HG03064 (cell line): ENCODE data around the gene FEM1B.

Experiments used
- ATAC-seq: cut with Tn5 transposase; IDR thresholded peaks from one replicate; pipeline ENCODE4 v1.9.1; 2021; ENCODE audit warnings: low read depth; ENCODE audit not compliant: unreplicated experiment

The FEM1B gene

GRCh38 chr15:68318931-68319909, 41.7 kb downstream of the FEM1B start:
- ATAC-seq: no peak

- ATAC-seq: no peak
Observed at GRCh38 chr15:68319997-68320396, 42.5 kb downstream of the FEM1B start.

GRCh38 chr15:68321229-68321628, 43.7 kb downstream of the FEM1B start:
- no peak for ATAC-seq

- no peak for ATAC-seq
Observed at GRCh38 chr15:68322796-68323195, 45.3 kb downstream of the FEM1B start.

- no peak for ATAC-seq
Observed at GRCh38 chr15:68325726-68326125, 48.2 kb downstream of the FEM1B start.

GRCh38 chr15:68326711-68327354, 49.3 kb downstream of the FEM1B start:
- ATAC-seq: no peak

- ATAC-seq: no peak
Observed at GRCh38 chr15:68328443-68328842, 50.9 kb downstream of the FEM1B start.

GRCh38 chr15:68328964-68329363, 51.4 kb downstream of the FEM1B start:
- no peak for ATAC-seq

- ATAC-seq: no peak
Observed at GRCh38 chr15:68330416-68330815, 52.9 kb downstream of the FEM1B start.

- no peak for ATAC-seq
Observed at GRCh38 chr15:68330901-68331300, 53.4 kb downstream of the FEM1B start.

GRCh38 chr15:68332266-68332665, 54.7 kb downstream of the FEM1B start:
- no peak for ATAC-seq

- ATAC-seq: no peak
Observed at GRCh38 chr15:68333775-68334470, 56.4 kb downstream of the FEM1B start.

GRCh38 chr15:68334661-68335124, 57.1 kb downstream of the FEM1B start:
- no peak for ATAC-seq

GRCh38 chr15:68335251-68335650, 57.7 kb downstream of the FEM1B start:
- no peak for ATAC-seq

- no peak for ATAC-seq
Observed at GRCh38 chr15:68335655-68336054, 58.1 kb downstream of the FEM1B start.

GRCh38 chr15:68336516-68336915, 59.0 kb downstream of the FEM1B start:
- no peak for ATAC-seq

GRCh38 chr15:68337826-68338225, 60.3 kb downstream of the FEM1B start:
- ATAC-seq: no peak

GRCh38 chr15:68339481-68339880, 61.9 kb downstream of the FEM1B start:
- no peak for ATAC-seq

- ATAC-seq: no peak
Observed at GRCh38 chr15:68340726-68341671, 63.5 kb downstream of the FEM1B start.
